GM12878 (cell line): ENCODE data around the gene IFITM1. TPM values are rescaled to one million over a fixed set of nuclear protein-coding genes. Genes with fewer than 3 reads are reported as not detected.

Source experiments
- ATF7 ChIP-seq: fragments of 450-650 bp; IDR thresholded peaks from 2 replicates; pipeline ENCODE4 v1.6.1; 2016; ENCODE audit warnings: low read depth, mild to moderate bottlenecking
- BHLHE40 ChIP-seq, 2 experiments: fragments of 450-650 bp in 1 of 2; IDR thresholded peaks; 2 replicates each; pipeline ENCODE4 v1.6.1; 2011 to 2017; ENCODE audit warnings: low read depth in 2 of 2, borderline replicate concordance in 1 of 2, improper control_type of control experiment in 1 of 2, low read length in 1 of 2, mild to moderate bottlenecking in 1 of 2
- CBX3 ChIP-seq: fragments of 200-600 bp; sonication (generic); IDR thresholded peaks from 2 replicates; pipeline ENCODE4 v1.6.1; 2016; ENCODE audit warnings: low read depth, borderline replicate concordance
- CEBPB ChIP-seq, 2 experiments: fragments of 150-350 bp in 1 of 2; IDR thresholded peaks; 2 replicates each; pipeline ENCODE4 v1.6.1; 2012 to 2014; ENCODE audit warnings: low read depth in 2 of 2, low read length in 2 of 2, borderline replicate concordance in 1 of 2, inconsistent platforms in 1 of 2
- CTCF ChIP-seq, 3 experiments: IDR thresholded peaks in 2 of 3; conservative IDR thresholded peaks in 1 of 3; 2 replicates each; pipeline ENCODE4 v1.5.1; 2011; ENCODE audit warnings: low read depth in 3 of 3, low read length in 3 of 3, mild to moderate bottlenecking in 3 of 3, control low read depth in 2 of 3, moderate library complexity in 2 of 3, inconsistent platforms in 1 of 3, mixed read lengths in 1 of 3; ENCODE audit not compliant: control insufficient read depth in 2 of 3, insufficient read depth in 1 of 3; ENCODE audit errors: extremely low read depth in 1 of 3
- EED ChIP-seq: sonication (generic); IDR thresholded peaks from 2 replicates; pipeline ENCODE4 v1.6.1; 2016; ENCODE audit warnings: antibody characterized with exemption, low read depth
- EP300 ChIP-seq, 2 experiments: fragments of 150-350 bp in 1 of 2; IDR thresholded peaks; 2 replicates each; pipeline ENCODE4 v1.6.1; 2011 to 2012; ENCODE audit warnings: low read depth in 2 of 2, low read length in 2 of 2, borderline replicate concordance in 1 of 2, improper control_type of control experiment in 1 of 2, inconsistent platforms in 1 of 2; ENCODE audit not compliant: control insufficient read depth in 1 of 2
- NFXL1 ChIP-seq: fragments of 450-650 bp; IDR thresholded peaks from 2 replicates; pipeline ENCODE4 v1.6.1; 2017; ENCODE audit warnings: antibody characterized with exemption, mild to moderate bottlenecking, borderline replicate concordance
- NKRF ChIP-seq: fragments of 450-650 bp; conservative IDR thresholded peaks from 2 replicates; pipeline ENCODE4 v1.6.1; 2017; ENCODE audit warnings: mild to moderate bottlenecking, moderate library complexity
- NR2F1 ChIP-seq: fragments of 450-650 bp; conservative IDR thresholded peaks from 2 replicates; pipeline ENCODE4 v1.6.1; 2017; ENCODE audit warnings: mild to moderate bottlenecking
- POLR2A ChIP-seq: IDR thresholded peaks from 2 replicates; pipeline ENCODE4 v1.6.1; 2011; ENCODE audit warnings: low read depth, mild to moderate bottlenecking, low read length
- SIX5 ChIP-seq: IDR thresholded peaks from 2 replicates; pipeline ENCODE4 v1.6.1; 2011; ENCODE audit warnings: mild to moderate bottlenecking, low read depth, low read length, moderate library complexity; ENCODE audit not compliant: severe bottlenecking
- SMC3 ChIP-seq: IDR thresholded peaks from 2 replicates; pipeline ENCODE4 v1.6.1; 2011; ENCODE audit warnings: low read length, improper control_type of control experiment, borderline replicate concordance
- ZNF592 ChIP-seq: fragments of 450-650 bp; IDR thresholded peaks from 2 replicates; pipeline ENCODE4 v1.6.1; 2017; ENCODE audit warnings: mild to moderate bottlenecking, moderate library complexity
- polyA plus RNA-seq, 11 experiments: library from polyadenylated mRNA; depleted of rRNA in 4 of 11; unstranded in 6 of 11; stranded (reverse) in 5 of 11; fragments of >200 nt; fragmentation: Nextera tagmentation in 4 of 11; fragmentation: Illumina TruSeq in 1 of 11; extraction: Ambion mirVana in 4 of 11; extraction: Trizol in 1 of 11; gene quantifications; 1 replicate in 1 of 11; 2 replicates in 10 of 11; pipeline versions ENCODE4 v1.2.1 to v1.2.3, GENCODE V29; 2011 to 2016; ENCODE audit warnings: inconsistent platforms in 2 of 11, missing spikeins in 2 of 11, low read depth in 1 of 11
- total RNA-seq, 4 experiments: library from RNA; depleted of rRNA in 3 of 4; stranded (reverse); fragments of >200 nt in 3 of 4; fragmentation: Illumina TruSeq in 1 of 4; extraction: Trizol in 1 of 4; gene quantifications; 2 replicates each; pipeline versions ENCODE4 v1.2.1 to v1.2.3, GENCODE V29; 2013 to 2021
- TF ChIP-seq, protein P1 (sequence below): IDR thresholded peaks from 2 replicates; pipeline ENCODE4 v1.6.1; 2011; ENCODE audit warnings: borderline replicate concordance, low read depth, mild to moderate bottlenecking, moderate library complexity, mixed read lengths, low read length; ENCODE audit not compliant: insufficient read depth; ENCODE audit errors: extremely low read length

IFITM1 gene
- total and polyA plus RNA-seq, 10 of the 15 experiments (the other 5 are each of a cell fraction or from before 2014, with no cell fraction given), result 396 to 2,788 (median 607) TPM

GRCh38 chr11:288478-289397 is 25.1 kb upstream of the IFITM1 start, which contains the start of gene PGGHG (continued):
- TF ChIP-seq POLR2A (peak; percentile 73), NKRF (peak; percentile 50; the same call in 1 of the 2 replicates), SMC3 (no peak), CEBPB (IDR thresholded peaks at IDR 0.05; ENCODE audit: borderline replicate concordance in 1 of 2, low read depth in 2 of 2, low read length in 2 of 2) (no peak), EP300 (IDR thresholded peaks at IDR 0.05; ENCODE audit: borderline replicate concordance in 1 of 2, control insufficient read depth in 1 of 2, low read depth in 2 of 2, low read length in 2 of 2) (no peak), SIX5 (no peak), CBX3 (no peak), ATF7 (no peak), EED (0 out of 2 replicates have a peak, but pooled peaks have one; percentile 14), NR2F1 (peak; percentile 52), BHLHE40 (IDR thresholded peaks at IDR 0.05; ENCODE audit: borderline replicate concordance in 1 of 2, low read depth in 2 of 2, low read length in 1 of 2) (no peak; a peak in 1 of 4 replicates), NFXL1 (no peak), ZNF592 (no peak), CTCF (IDR thresholded peaks at IDR 0.05 in 2 of 3, conservative IDR thresholded peaks at IDR 0.05 in 1 of 3; ENCODE audit: control insufficient read depth in 2 of 3, extremely low read depth in 1 of 3, insufficient read depth in 1 of 3, low read depth in 3 of 3, low read length in 3 of 3) (no peak)
- TF ChIP-seq, protein P1, sequence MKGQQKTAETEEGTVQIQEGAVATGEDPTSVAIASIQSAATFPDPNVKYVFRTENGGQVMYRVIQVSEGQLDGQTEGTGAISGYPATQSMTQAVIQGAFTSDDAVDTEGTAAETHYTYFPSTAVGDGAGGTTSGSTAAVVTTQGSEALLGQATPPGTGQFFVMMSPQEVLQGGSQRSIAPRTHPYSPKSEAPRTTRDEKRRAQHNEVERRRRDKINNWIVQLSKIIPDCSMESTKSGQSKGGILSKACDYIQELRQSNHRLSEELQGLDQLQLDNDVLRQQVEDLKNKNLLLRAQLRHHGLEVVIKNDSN, result no peak
